Measurements from ENCODE around the gene PSME3. TPM values are rescaled to one million over a fixed set of nuclear protein-coding genes. Genes with fewer than 3 reads are reported as not detected.

PSME3 gene
- total RNA-seq, 1 experiment from 2014 or later: 107 TPM

DNA sequence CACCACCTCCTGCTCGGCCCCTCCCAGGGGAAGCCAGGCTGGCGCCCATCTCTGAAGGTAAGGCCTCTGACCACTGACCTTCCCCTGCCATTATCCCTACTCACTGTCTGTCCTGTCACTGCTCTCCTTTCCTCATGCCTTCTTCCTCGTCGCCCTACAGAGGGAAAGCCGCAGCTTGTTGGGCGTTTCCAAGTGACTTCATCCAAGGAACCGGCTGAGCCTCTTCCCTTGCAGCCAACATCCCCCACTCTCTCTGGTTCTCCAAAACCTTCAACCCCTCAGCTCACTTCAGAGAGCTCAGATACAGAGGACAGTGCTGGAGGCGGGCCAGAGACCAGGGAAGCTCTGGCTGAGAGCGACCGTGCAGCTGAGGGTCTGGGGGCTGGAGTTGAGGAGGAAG, 37.7 kb upstream of the PSME3 start:
- no peak for DNase-seq

DNA sequence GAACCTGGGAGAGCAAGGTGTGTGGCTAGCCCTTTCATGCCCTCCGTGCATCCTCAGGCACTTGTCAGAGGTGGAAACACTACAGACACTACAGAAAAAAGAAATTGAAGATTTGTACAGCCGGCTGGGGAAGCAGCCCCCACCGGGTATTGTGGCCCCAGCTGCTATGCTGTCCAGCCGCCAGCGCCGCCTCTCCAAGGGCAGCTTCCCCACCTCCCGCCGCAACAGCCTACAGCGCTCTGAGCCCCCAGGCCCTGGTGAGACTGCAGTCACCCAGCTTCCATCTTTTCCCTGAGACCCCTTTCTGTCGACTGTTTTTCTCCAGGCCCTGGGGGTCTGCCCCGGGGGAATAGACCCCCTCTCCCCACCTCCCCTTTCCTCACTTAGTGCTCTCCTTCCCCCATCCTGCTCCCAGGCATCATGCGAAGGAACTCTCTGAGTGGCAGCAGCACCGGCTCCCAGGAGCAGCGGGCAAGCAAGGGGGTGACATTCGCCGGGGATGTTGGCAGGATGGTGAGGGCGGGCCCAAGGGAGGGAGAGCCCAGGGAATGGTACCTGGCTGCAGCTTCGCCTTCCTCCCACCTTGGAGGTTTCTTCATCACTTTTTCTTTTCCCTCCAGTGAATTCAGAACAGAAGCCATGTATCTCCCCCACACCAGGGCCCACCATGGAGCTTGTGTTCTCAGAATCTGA, 37.0 kb upstream of the PSME3 start:
- H2AFZ ChIP-seq (ENCODE audit: low read length): no peak overlapping the region
- H3K27ac ChIP-seq (ENCODE audit: low read length): no peak overlapping the region
- peaks cover 11% of the 10 kb centered on the region; the same call in 1 of the 2 replicates for H3K79me2 ChIP-seq (ENCODE audit: low read length)
- ChIA-PET CTCF (no interaction called here), POLR2A (ENCODE audit: unreplicated experiment) (interaction anchor here (1.1 kb wide), 1 partner anchor 13 kb away, joined by 6 read pairs; no protein-coding TSS in a partner anchor)
- no peak overlapping the region for H3K4me3 ChIP-seq (ENCODE audit: low read length)
- BruUV-seq (replicated peaks): TSS peak; percentile 25
- H3F3A ChIP-seq (ENCODE audit: low read length, unreplicated experiment): no peaks in the 10 kb centered on the region
- H3K9ac ChIP-seq (ENCODE audit: low read length): no peak overlapping the region
- H4K20me1 ChIP-seq (ENCODE audit: low read length): no peaks in the 10 kb centered on the region
- H3K9me2 ChIP-seq (replicated peaks; ENCODE audit: low read length): no peaks in the 10 kb centered on the region
- H3K27me3 ChIP-seq (ENCODE audit: low read length): no peaks in the 10 kb centered on the region
- intact Hi-C loops (cut with micrococcal nuclease): no loop called here
- ATAC-seq: no peak
- H3K4me1 ChIP-seq (ENCODE audit: insufficient read depth, low read length): peaks cover 14% of the 10 kb centered on the region
- TF ChIP-seq EZH2 (IDR thresholded peaks at IDR 0.05; ENCODE audit: low read length, unreplicated experiment): no peak
- no peak for TF ChIP-seq EZH2phosphoT487 (IDR thresholded peaks at IDR 0.05; ENCODE audit: borderline replicate concordance, low read length)
- TF ChIP-seq, protein P1, sequence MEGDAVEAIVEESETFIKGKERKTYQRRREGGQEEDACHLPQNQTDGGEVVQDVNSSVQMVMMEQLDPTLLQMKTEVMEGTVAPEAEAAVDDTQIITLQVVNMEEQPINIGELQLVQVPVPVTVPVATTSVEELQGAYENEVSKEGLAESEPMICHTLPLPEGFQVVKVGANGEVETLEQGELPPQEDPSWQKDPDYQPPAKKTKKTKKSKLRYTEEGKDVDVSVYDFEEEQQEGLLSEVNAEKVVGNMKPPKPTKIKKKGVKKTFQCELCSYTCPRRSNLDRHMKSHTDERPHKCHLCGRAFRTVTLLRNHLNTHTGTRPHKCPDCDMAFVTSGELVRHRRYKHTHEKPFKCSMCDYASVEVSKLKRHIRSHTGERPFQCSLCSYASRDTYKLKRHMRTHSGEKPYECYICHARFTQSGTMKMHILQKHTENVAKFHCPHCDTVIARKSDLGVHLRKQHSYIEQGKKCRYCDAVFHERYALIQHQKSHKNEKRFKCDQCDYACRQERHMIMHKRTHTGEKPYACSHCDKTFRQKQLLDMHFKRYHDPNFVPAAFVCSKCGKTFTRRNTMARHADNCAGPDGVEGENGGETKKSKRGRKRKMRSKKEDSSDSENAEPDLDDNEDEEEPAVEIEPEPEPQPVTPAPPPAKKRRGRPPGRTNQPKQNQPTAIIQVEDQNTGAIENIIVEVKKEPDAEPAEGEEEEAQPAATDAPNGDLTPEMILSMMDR (conservative IDR thresholded peaks at IDR 0.05; ENCODE audit: low read depth, low read length): no peak
- H3K4me2 ChIP-seq (ENCODE audit: low read length): no peak overlapping the region
- no peaks in the 10 kb centered on the region for H3K36me3 ChIP-seq (ENCODE audit: low read depth, low read length)
- no peaks in the 10 kb centered on the region for H3K9me3 ChIP-seq (ENCODE audit: low read length)
- DNase-seq: no peak

More for the DNA sequence above, 37.7 kb upstream of the PSME3 start:
- H3K4me1 ChIP-seq (ENCODE audit: insufficient read depth, low read length): peaks cover 14% of the 10 kb centered on the region
- H3K27me3 ChIP-seq (ENCODE audit: low read length): no peaks in the 10 kb centered on the region
- no peak overlapping the region for H2AFZ ChIP-seq (ENCODE audit: low read length)
- CTCF ChIA-PET: no interaction called here
- H3K36me3 ChIP-seq (ENCODE audit: low read depth, low read length): no peaks in the 10 kb centered on the region
- H3K4me3 ChIP-seq (ENCODE audit: low read length): no peak overlapping the region
- no peak for ATAC-seq
- POLR2A ChIA-PET (ENCODE audit: unreplicated experiment): interaction anchor here (1.1 kb wide), 1 partner anchor 12 kb away, joined by 6 read pairs; no protein-coding TSS in a partner anchor
- intact Hi-C loops (cut with micrococcal nuclease): no loop called here
- TF ChIP-seq EZH2 (IDR thresholded peaks at IDR 0.05; ENCODE audit: low read length, unreplicated experiment) (no peak), EZH2phosphoT487 (IDR thresholded peaks at IDR 0.05; ENCODE audit: borderline replicate concordance, low read length) (no peak)
- TF ChIP-seq, protein P1 (conservative IDR thresholded peaks at IDR 0.05; ENCODE audit: low read depth, low read length): no peak
- BruUV-seq (replicated peaks): no TSS peak
- H3K9me2 ChIP-seq (replicated peaks; ENCODE audit: low read length): no peaks in the 10 kb centered on the region
- no peak overlapping the region for H3K4me2 ChIP-seq (ENCODE audit: low read length)
- H3F3A ChIP-seq (ENCODE audit: low read length, unreplicated experiment): no peaks in the 10 kb centered on the region
- H3K27ac ChIP-seq (ENCODE audit: low read length): no peak overlapping the region
- no peaks in the 10 kb centered on the region for H4K20me1 ChIP-seq (ENCODE audit: low read length)
- H3K9ac ChIP-seq (ENCODE audit: low read length): no peak overlapping the region
- H3K79me2 ChIP-seq (ENCODE audit: low read length): peaks cover 11% of the 10 kb centered on the region; the same call in 1 of the 2 replicates
- H3K9me3 ChIP-seq (ENCODE audit: low read length): no peaks in the 10 kb centered on the region
